ENCODE data around the gene NCLN. TPM values are rescaled to one million over a fixed set of nuclear protein-coding genes. Genes with fewer than 3 reads are reported as not detected.

Gene NCLN
- total RNA-seq, 4 donors from 2014 or later, result 27.1 to 83.4 (median 38.2) TPM

DNA sequence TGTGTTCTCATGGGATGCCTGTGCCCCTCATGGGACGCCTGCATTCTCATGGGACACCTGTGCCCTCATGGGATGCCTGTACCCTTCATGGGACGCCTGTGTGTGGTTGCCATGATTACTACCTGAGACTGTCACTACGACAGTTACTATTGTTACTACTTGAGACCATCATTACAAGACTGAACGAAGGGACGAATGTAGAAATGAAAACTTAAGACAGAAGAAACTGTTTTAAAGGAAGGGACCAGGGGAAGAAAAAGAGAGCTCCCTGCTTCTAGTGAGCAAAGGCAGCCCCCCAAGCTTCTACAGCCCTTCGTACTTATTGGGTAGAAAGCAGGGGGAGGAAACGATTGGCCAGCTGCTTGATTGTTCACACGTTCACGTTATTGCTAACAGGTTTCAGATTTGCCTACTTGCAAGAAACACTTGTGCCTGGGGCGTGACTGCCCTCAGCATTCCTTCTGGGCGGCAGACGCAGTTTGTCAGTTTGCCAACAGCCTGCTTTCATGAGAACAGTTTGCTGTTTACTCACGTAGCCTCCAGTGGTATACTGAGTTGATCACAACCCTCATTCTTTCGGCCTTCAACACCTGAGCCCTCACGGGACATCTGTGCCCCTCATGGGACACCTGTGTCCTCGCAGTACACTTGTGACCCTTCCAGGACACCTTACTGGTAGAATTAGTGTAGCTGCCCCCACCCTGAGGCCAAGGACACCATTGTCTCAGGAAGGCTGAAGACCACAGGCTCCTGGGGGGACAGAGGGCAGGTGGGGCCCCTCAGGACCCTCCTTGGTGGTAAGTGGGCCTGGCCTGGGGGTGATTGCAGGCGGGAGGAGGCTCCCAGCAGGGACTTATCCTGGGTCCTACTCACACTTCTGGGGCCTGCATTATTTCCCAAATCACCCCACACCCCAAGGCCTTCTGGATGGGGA lies 9.7 kb upstream of the NCLN start:
- Histone ChIP-seq H3K27me3 (no peaks in the 10 kb centered on the region), H3K27ac (peak overlapping the region in 3 of 4 donors; percentile 51 to 72 (median 70)), H3K9me3 (no peaks in the 10 kb centered on the region), H3K4me3 (no peak overlapping the region), H3K4me1 (peaks cover 0 to 9% (median 2%) of the 10 kb centered on the region in 4 donors), H3K36me3 (no peaks in the 10 kb centered on the region)
- peak in 1 of 2 donors; percentile 33 for DNase-seq (ENCODE audit: low spot score in 2 of 2)
- TF ChIP-seq CTCF (IDR thresholded peaks at IDR 0.05) (no peak), EP300 (IDR thresholded peaks at IDR 0.05) (no peak), POLR2A (IDR thresholded peaks at IDR 0.05) (no peak)
- 49 to 58% methylated on average over 16 to 17 of the region's 17 CpGs for WGBS, 2 donors

DNA sequence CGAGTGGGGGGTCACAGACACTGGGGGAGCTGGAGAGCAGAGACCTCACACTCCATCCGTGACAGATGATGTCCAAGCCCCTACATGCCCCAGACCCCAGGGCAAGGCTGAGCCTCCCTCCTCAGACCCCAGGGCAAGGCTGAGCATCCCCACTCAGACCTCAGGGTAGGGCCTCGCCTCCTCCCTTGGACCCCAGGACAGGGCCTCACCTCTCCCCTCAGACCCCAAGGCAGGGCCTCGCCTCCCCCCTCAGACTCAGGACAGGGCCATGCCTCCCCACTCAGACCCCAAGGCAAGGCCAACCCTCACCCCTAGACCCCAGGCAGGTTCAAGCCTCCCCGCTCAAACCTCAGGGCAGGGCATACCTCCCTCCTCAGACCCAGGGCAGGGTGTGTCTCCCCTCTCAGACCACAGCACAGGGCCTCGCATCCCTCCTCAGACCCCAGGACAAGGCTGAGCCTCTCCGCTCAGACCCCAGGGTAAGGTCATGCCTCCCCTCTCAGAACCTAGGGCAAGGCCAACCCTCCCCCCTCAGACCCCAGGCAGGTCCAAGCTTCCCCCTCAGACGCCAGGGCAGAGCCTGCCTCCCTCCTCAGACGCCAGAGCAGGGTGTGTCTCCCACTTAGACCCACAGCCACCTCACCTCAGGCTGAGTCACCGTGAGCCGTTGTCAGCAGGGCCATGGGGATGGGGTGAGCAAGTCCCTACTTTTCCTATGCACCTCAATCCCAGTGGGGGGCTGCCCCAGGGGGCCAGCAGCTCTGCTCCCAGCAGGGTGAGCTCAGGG lies 8.8 kb upstream of the NCLN start:
- H3K27ac ChIP-seq, result peak overlapping the region in 3 of 4 donors; percentile 51 to 72 (median 70)
- no peak for TF ChIP-seq POLR2A (IDR thresholded peaks at IDR 0.05)
- TF ChIP-seq CTCF (IDR thresholded peaks at IDR 0.05), result no peak
- no peak for TF ChIP-seq EP300 (IDR thresholded peaks at IDR 0.05)
- H3K4me1 ChIP-seq, result peaks cover 0 to 9% (median 2%) of the 10 kb centered on the region in 4 donors
- no peak for DNase-seq (ENCODE audit: low spot score in 2 of 2)
- no peaks in the 10 kb centered on the region for H3K36me3 ChIP-seq
- no peaks in the 10 kb centered on the region for H3K9me3 ChIP-seq
- no peak overlapping the region for H3K4me3 ChIP-seq
- no peaks in the 10 kb centered on the region for H3K27me3 ChIP-seq
- WGBS, 2 donors, result 69 to 74% methylated on average over 9 to 11 of the region's 11 CpGs

DNA sequence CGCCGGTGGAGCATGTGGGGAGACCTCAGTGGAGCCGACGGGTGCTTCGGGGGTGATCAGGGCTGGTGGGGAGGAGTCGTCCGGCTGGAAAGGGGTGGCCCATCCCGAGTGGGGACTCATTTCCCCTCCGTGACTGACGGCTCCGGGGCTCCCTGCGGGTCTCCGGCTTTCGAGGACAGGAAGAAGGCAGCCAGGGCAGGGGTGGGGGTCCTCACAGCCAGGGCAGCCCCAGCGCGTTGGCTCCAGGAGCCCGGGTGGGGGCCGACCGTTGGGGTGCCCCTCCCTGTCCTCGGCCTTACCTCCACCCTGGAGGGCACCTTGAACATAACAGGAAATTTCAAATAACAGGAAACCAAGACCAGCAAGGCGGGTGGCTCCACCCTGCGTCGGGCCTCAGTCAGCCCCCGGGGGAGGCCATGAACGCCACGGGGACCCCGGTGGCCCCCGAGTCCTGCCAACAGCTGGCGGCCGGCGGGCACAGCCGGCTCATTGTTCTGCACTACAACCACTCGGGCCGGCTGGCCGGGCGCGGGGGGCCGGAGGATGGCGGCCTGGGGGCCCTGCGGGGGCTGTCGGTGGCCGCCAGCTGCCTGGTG lies 7.3 kb upstream of the NCLN start, which contains the start of gene S1PR4:
Gene S1PR4 (plus strand): TSS at position 393 of the 596 bp plus-strand sequence. CDS start 24 bp downstream, at position 417.
- peak within 1 kb of the TSS in 2 of 4 donors; percentile 4 to 50 for H3K4me3 ChIP-seq
- no peaks in the 10 kb centered on the region for H3K9me3 ChIP-seq
- WGBS, 2 donors, result 59 to 79% methylated on average over 15 to 34 of the region's 42 CpGs
- DNase-seq (ENCODE audit: low spot score in 2 of 2), result no peak
- TF ChIP-seq EP300 (IDR thresholded peaks at IDR 0.05) (no peak), CTCF (IDR thresholded peaks at IDR 0.05) (no peak), POLR2A (IDR thresholded peaks at IDR 0.05) (no peak)
- peaks cover 0 to 9% (median 2%) of the 10 kb centered on the region in 4 donors for H3K4me1 ChIP-seq
- H3K36me3 ChIP-seq, result no peaks in the 10 kb centered on the region
- H3K27ac ChIP-seq, result peak within 1 kb of the TSS in 2 of 4 donors; percentile 24 to 77
- H3K27me3 ChIP-seq, result no peaks in the 10 kb centered on the region

DNA sequence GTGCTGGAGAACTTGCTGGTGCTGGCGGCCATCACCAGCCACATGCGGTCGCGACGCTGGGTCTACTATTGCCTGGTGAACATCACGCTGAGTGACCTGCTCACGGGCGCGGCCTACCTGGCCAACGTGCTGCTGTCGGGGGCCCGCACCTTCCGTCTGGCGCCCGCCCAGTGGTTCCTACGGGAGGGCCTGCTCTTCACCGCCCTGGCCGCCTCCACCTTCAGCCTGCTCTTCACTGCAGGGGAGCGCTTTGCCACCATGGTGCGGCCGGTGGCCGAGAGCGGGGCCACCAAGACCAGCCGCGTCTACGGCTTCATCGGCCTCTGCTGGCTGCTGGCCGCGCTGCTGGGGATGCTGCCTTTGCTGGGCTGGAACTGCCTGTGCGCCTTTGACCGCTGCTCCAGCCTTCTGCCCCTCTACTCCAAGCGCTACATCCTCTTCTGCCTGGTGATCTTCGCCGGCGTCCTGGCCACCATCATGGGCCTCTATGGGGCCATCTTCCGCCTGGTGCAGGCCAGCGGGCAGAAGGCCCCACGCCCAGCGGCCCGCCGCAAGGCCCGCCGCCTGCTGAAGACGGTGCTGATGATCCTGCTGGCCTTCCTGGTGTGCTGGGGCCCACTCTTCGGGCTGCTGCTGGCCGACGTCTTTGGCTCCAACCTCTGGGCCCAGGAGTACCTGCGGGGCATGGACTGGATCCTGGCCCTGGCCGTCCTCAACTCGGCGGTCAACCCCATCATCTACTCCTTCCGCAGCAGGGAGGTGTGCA lies 6.6 kb upstream of the NCLN start:
- Histone ChIP-seq H3K4me1 (peaks cover 0 to 9% (median 2%) of the 10 kb centered on the region in 4 donors), H3K27ac (peak overlapping the region in 2 of 4 donors; percentile 24 to 77), H3K4me3 (peak overlapping the region in 2 of 4 donors; percentile 4 to 50), H3K27me3 (no peaks in the 10 kb centered on the region), H3K36me3 (no peaks in the 10 kb centered on the region), H3K9me3 (no peaks in the 10 kb centered on the region)
- no peak for DNase-seq (ENCODE audit: low spot score in 2 of 2)
- WGBS, 2 donors, result 83 to 95% methylated on average over 34 to 42 of the region's 52 CpGs
- no peak for TF ChIP-seq CTCF (IDR thresholded peaks at IDR 0.05)
- TF ChIP-seq EP300 (IDR thresholded peaks at IDR 0.05), result no peak
- no peak for TF ChIP-seq POLR2A (IDR thresholded peaks at IDR 0.05)
